SW 1271 (cell line): ENCODE results near the gene CUBN.
A peak's percentile ranks its signal among the peaks of the same experiment; 100 is the strongest.

Experiments
- DNase-seq, 2 experiments: peaks; one replicate each; lab custom pipeline; 2025; lab: John Stamatoyannopoulos, UW

CUBN gene

DNA sequence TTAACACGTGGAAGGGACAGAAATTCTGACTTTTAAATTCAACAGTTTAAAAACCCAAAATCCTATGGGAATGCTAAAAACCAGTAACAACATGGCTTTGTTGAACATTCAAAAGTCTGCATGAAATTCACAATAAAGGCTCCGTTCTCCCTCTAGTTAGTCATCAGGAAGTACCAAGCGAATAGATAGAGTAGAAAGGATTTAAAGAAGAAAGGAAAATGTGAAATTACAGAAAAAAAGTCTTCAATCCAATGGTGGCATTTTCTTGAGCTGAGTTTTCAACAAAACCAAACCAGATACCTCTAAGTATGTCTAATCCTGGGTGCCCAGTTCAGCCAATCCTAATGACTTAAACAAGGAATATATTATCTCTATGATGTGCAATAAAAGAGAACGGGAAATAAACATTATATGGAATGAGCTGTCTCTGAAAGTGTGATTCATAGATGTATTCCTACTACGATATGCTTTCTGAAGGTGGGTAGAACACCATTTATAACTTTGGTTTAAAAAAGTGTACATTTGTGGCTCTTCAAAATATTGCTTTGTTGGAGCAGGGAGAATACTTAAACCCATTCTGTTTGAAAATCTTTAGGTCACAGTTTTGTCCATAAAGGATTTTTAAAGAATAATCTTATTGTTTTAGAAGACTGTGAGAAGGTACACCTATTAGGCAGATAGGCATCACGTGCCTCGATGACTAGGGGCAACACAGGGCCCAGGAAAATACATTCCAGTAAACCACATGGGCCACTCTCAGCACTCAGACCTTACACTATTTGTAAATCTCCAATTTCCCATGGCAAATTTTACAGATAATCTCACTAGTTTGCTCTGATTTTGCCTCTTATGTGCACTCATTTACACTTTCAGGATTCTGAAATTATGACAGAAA lies 87.7 kb downstream of the CUBN start:
- DNase-seq: no peak

GRCh38 chr10:17038627-17039026 lies 91.0 kb downstream of the CUBN start:
- no peak for DNase-seq

DNA sequence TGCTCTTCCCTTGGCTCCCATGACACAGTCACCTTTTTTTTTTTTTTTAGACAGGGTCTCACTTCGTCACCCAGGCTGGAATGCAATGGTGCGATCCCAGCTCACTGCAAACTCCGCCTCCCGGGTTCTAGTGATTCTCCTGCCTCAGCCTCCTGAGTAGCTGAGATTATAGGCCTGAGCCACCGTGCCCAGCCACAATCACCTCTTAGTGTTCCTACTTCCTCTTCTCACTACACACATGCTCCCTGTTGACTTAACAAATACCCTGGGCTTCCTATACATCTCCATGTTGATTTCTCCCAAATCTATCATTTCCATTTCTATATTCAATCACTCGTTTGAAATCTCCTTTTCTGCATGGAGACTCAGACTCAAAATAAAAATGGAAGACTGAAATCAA lies 91.7 kb downstream of the CUBN start:
- DNase-seq: no peak

GRCh38 chr10:17035446-17035845 lies 94.2 kb downstream of the CUBN start:
- no peak for DNase-seq

DNA sequence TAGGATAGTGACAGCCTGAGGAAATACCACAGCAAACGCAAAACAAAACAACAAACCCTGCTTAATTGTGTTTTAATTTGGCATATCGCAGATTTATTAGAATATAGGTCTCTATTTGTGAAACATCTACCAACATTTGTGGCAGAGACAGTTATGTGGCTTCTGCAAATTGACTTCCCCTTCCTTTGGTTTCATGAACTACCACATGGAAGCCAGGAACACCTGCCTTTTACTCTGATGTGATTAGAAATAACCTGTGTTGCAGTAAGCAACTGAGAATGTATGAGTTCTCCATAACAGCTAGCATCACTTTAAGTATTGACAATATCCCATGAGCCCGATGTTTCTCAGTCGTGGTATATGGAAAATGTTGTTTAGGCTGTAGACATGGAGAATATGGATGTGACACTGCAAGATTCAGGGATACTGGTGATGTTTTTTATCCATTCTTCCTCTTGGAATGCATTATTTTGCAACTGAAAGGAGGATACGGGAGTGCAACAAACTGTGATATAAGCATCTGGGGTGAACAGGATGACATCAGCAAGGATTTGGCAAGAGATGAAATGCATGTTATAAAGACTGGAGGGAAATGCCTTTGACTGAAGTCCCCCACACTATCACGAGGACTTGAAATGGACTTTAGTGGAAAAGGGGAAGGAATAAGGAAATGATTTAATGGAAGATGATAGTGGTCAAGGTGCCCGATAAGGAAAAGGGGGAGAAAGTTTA lies 95.9 kb downstream of the CUBN start:
- DNase-seq: no peak

- DNase-seq: no peak
Observed at GRCh38 chr10:17031637-17032635, 97.7 kb downstream of the CUBN start.

- peak; percentile 9 to 56 for DNase-seq
Observed at GRCh38 chr10:17029581-17030271, 99.9 kb downstream of the CUBN start.

GRCh38 chr10:17029239-17029580 lies 100.4 kb downstream of the CUBN start:
- no peak for DNase-seq

- DNase-seq: no peak
Observed at GRCh38 chr10:17028798-17029197, 100.8 kb downstream of the CUBN start.

DNA sequence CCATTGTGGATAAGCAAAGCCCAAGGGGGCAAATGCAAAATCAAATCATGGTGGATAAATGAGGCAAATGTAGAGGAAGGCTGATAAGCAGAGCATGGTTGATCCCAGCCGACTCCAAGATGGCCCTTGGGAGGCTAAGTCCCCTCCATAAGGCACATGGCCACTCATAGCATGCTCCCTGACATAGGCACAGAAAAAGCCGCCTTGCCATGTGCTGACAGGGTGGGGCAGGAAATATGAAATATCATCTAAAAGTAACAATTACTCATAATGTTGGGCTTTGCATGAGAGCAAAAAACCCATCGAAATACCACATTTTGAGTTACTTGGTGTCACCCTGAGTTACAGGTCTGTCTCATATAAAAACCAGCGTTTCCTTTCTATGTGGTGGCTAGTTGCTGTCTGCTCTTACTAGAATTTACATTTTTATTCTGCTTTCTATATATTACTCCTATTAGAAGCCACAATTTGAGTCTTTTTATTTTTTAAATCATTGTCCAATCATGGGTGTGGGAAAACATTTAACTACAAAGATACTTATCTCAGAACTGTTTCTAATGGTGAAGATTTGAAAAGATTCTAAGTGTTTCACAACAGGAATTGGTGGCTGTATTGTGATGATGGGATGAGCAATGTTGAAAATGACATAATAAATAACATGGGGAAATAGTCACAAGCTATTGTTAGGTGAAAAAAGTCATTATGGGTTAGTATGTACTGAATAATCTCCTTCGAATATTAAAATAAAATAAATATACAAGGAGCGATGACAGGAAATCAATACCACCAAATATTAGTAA lies 102.7 kb downstream of the CUBN start:
- peak in 1 of 2 experiments; percentile 37 for DNase-seq

GRCh38 chr10:17025444-17026295 lies 103.9 kb downstream of the CUBN start:
- DNase-seq: peak; percentile 27 to 75

GRCh38 chr10:17024461-17024860 lies 105.2 kb downstream of the CUBN start:
- DNase-seq: no peak

GRCh38 chr10:17023386-17024298 lies 106.0 kb downstream of the CUBN start:
- peak; percentile 88 to 96 for DNase-seq

DNA sequence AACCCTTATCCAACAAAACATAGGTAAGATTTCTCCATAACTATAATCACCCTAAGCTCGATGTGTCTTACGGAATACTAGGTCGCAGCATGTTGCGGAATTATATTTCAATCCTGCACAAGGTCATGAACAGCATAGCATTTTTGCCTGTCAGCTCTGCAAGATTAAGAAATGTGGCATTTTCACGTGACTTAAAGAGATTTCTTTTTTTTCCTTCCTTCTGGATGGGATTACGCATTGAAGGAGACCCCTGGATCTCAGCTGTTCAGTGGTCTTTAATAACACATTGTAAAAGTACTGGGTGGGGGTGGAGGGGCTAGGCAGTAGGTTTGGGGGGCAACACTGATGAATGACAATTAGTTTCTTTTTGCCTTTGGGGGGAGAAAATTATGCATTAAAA lies 106.7 kb downstream of the CUBN start:
- no peak for DNase-seq

DNA sequence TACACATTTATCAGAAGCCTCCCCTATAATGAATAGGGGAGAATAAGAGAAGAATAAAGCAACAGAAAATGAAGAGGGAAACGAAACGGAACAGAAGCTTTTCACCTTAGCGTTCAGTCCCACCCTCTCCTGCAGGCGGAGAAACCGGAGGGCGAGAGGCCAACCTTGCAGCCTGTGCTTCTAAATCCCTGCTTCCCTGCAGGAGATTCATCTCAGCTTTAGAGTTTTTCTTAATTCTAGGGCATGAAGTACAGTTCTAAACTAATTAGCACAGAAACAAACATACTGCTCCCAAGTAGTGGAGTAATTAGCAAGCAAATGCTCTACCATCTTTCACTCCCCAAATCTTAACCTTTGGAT lies 107.2 kb downstream of the CUBN start:
- no peak for DNase-seq

DNA sequence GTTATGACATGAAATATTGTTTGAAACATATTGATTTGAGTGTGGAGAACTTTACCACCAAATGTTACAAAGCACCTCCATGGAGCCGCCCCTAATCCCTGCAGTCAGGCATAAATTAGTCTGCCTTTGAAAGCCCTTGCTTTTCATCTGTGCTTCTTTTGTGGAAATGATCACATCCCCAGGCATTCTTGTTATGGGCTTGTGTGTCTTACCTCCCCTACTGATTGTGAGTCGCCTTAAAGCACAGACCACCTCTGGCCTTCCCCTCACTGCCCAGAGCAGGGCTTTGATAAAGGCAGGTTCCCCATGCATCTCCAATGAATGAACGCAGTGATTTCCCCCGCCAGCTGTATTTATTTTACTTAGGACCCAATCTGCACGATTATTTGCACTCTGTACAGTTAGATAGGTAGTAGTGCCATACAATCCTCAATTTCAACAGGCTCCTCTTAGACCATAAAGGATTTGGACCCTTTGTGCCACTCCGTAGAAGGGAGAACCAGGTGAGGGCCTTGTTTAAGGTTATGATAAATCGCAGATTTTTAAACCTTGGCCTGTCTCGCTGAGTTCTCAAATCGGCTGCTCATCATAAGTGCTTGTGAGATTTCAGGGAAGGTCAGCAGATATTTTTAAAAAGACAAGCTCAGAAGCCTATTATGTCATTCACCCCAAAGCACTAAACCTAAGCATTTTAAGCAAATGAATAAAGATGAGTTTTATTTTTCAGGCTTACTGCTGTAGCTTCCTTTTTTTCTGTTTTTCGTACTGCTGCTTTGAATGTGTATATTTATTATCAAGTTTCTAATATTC lies 107.8 kb downstream of the CUBN start:
- no peak for DNase-seq

DNA sequence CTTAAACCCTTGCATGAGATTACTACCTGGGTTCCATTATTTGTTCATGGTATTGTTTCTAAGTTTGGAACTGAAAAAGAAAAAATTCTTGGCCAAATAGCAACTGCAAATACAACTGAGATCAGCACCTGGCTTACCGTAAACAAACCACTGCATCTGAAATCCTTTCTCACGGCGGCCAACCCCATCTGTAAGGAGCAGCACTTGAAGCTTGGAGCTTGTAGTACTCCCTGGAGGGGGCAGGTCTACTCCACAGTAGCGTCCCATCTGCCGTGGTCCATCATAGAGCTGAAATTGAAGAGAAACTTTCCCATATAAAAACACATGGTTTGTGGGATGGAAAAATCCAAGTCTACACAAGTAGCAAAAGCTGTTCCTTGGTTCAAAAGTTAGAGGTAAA lies 109.9 kb downstream of the CUBN start:
- no peak for DNase-seq
